Vagina (tissue), 2 donors: ENCODE data around the gene CD300H. TPM values are rescaled to one million over a fixed set of nuclear protein-coding genes. Genes with fewer than 3 reads are reported as not detected.

Experiments
- DNase-seq, 2 donors: peaks; one replicate each; pipeline ENCODE4 v3.0.0-alpha.2; 2017; ENCODE audit errors: extremely low spot score in 2 of 2
- H3K27ac ChIP-seq: fragments of 200-600 bp; sonication (generic); one replicate; pipeline ENCODE4 v1.5.1; 2019
- H3K27me3 ChIP-seq: fragments of 200-600 bp; sonication (generic); one replicate; pipeline ENCODE4 v1.5.1; 2019
- H3K36me3 ChIP-seq, 2 donors: fragments of 200-600 bp; sonication (generic); one replicate each; pipeline ENCODE4 v1.5.1; 2017 to 2019
- H3K4me1 ChIP-seq: fragments of 200-600 bp; sonication (generic); one replicate; pipeline ENCODE4 v1.5.1; 2019
- H3K4me3 ChIP-seq, 2 donors: fragments of 200-600 bp; sonication (generic); 1 replicate in 1 of 2; 2 replicates in 1 of 2; pipeline ENCODE4 v1.5.1; 2016 to 2019
- H3K9me3 ChIP-seq: fragments of 200-600 bp; sonication (generic); one replicate; pipeline ENCODE4 v1.5.1; 2019
- CTCF ChIP-seq, 3 experiments: fragments of 450-650 bp in 2 of 3; fragments of 200-600 bp in 1 of 3; sonication (generic) in 1 of 3; IDR thresholded peaks; one replicate each; pipeline ENCODE4 v1.5.1; 2017 to 2019; ENCODE audit warnings: antibody characterized with exemption in 3 of 3, mild to moderate bottlenecking in 2 of 3, moderate library complexity in 2 of 3
- POLR2A ChIP-seq, 2 donors: fragments of 450-650 bp; IDR thresholded peaks; one replicate each; pipeline ENCODE4 v1.6.1; 2017; ENCODE audit warnings: antibody characterized with exemption in 2 of 2, mild to moderate bottlenecking in 2 of 2, moderate library complexity in 2 of 2
- POLR2AphosphoS5 ChIP-seq, 2 donors: sonication (generic); formaldehyde crosslinking; IDR thresholded peaks; one replicate each; pipeline ENCODE4 v1.9.0; 2017; ENCODE audit warnings: antibody characterized with exemption in 2 of 2, mild to moderate bottlenecking in 2 of 2, low read depth in 1 of 2; ENCODE audit not compliant: insufficient read depth in 1 of 2
- intact Hi-C: fragments of 100-400 bp; cut with DNase I; formaldehyde crosslinking; loops from one replicate; pipeline ENCODE4 v1.15.1; 2023
- total RNA-seq: library from RNA; depleted of rRNA; stranded (reverse); fragments of >200 nt; gene quantifications from one replicate; pipeline ENCODE4 v1.2.3, GENCODE V29; 2016

Gene CD300H
- total RNA-seq, 1 donor from 2014 or later, result not detected

GRCh38 chr17:74527081-74527480 is 40.2 kb downstream of the CD300H start:
- no peak for TF ChIP-seq CTCF (IDR thresholded peaks at IDR 0.05)
- no peak for TF ChIP-seq POLR2AphosphoS5 (IDR thresholded peaks at IDR 0.05; ENCODE audit: insufficient read depth in 1 of 2, low read depth in 1 of 2)
- TF ChIP-seq POLR2A (IDR thresholded peaks at IDR 0.05), result no peak
- Histone ChIP-seq H3K4me3 (no peak overlapping the region), H3K36me3 (no peaks in the 10 kb centered on the region), H3K9me3 (no peaks in the 10 kb centered on the region), H3K27me3 (no peaks in the 10 kb centered on the region), H3K4me1 (no peaks in the 10 kb centered on the region), H3K27ac (no peak overlapping the region)
- peak in 1 of 2 donors; percentile 54 for DNase-seq
- intact Hi-C loops, result no loop called here

GRCh38 chr17:74526681-74527080 is 40.6 kb downstream of the CD300H start:
- H3K27ac ChIP-seq, result no peak overlapping the region
- intact Hi-C loops, result no loop called here
- H3K27me3 ChIP-seq, result no peaks in the 10 kb centered on the region
- no peaks in the 10 kb centered on the region for H3K36me3 ChIP-seq
- TF ChIP-seq POLR2A (IDR thresholded peaks at IDR 0.05) (no peak), POLR2AphosphoS5 (IDR thresholded peaks at IDR 0.05; ENCODE audit: insufficient read depth in 1 of 2, low read depth in 1 of 2) (no peak), CTCF (IDR thresholded peaks at IDR 0.05) (no peak)
- peak in 1 of 2 donors; percentile 34 for DNase-seq
- no peak overlapping the region for H3K4me3 ChIP-seq
- H3K4me1 ChIP-seq, result no peaks in the 10 kb centered on the region
- H3K9me3 ChIP-seq, result no peaks in the 10 kb centered on the region

- H3K4me1 ChIP-seq, result no peaks in the 10 kb centered on the region
- H3K27me3 ChIP-seq, result no peaks in the 10 kb centered on the region
- H3K36me3 ChIP-seq, result no peaks in the 10 kb centered on the region
- TF ChIP-seq POLR2AphosphoS5 (IDR thresholded peaks at IDR 0.05; ENCODE audit: insufficient read depth in 1 of 2, low read depth in 1 of 2), result no peak
- no peak for TF ChIP-seq POLR2A (IDR thresholded peaks at IDR 0.05)
- TF ChIP-seq CTCF (IDR thresholded peaks at IDR 0.05), result no peak
- intact Hi-C loops, result no loop called here
- peak; percentile 37 to 92 for DNase-seq
- no peak overlapping the region for H3K27ac ChIP-seq
- H3K4me3 ChIP-seq, result no peak overlapping the region
- H3K9me3 ChIP-seq, result no peaks in the 10 kb centered on the region
These were observed 41.5 kb downstream of the CD300H start for GRCh38 chr17:74525781-74526288.

- Histone ChIP-seq H3K4me3 (no peak overlapping the region), H3K9me3 (no peaks in the 10 kb centered on the region), H3K36me3 (no peaks in the 10 kb centered on the region), H3K27ac (no peak overlapping the region), H3K4me1 (no peaks in the 10 kb centered on the region), H3K27me3 (no peaks in the 10 kb centered on the region)
- TF ChIP-seq CTCF (IDR thresholded peaks at IDR 0.05) (no peak), POLR2AphosphoS5 (IDR thresholded peaks at IDR 0.05; ENCODE audit: insufficient read depth in 1 of 2, low read depth in 1 of 2) (no peak)
- intact Hi-C loops, result no loop called here
- no peak for DNase-seq
These were observed 41.9 kb downstream of the CD300H start for GRCh38 chr17:74525465-74525725.

GRCh38 chr17:74524653-74525464 is 42.5 kb downstream of the CD300H start:
- Histone ChIP-seq H3K36me3 (no peaks in the 10 kb centered on the region), H3K27ac (no peak overlapping the region), H3K9me3 (no peaks in the 10 kb centered on the region), H3K27me3 (no peaks in the 10 kb centered on the region), H3K4me1 (no peaks in the 10 kb centered on the region), H3K4me3 (no peak overlapping the region)
- TF ChIP-seq POLR2A (IDR thresholded peaks at IDR 0.05), result no peak
- peak in 1 of 2 donors; percentile 71 for DNase-seq
- intact Hi-C loops, result no loop called here
